B cell (primary cell): ENCODE results near the gene MFSD6. TPM values are rescaled to one million over a fixed set of nuclear protein-coding genes. Genes with fewer than 3 reads are reported as not detected.

Experiments
- ATAC-seq: fragments of 200-7000 bp; cut with Tn5 transposase; one replicate; pipeline ENCODE4 v1.10.0; 2021; ENCODE audit warnings: low read depth, mild to moderate bottlenecking, moderate number of reproducible peaks, moderate library complexity
- CTCF ChIA-PET: fragments of 350-600 bp; sonication (Branson Sonifier 250); formaldehyde crosslinking; loops from one replicate; lab custom pipeline; 2021; ENCODE audit warnings: antibody characterized with exemption, inconsistent platforms; lab: Charles Lee
- POLR2A ChIA-PET: fragments of 350-600 bp; sonication (Branson Sonifier 250); formaldehyde crosslinking; loops from one replicate; lab custom pipeline; 2021; ENCODE audit warnings: antibody characterized with exemption; lab: Charles Lee
- DNase-seq: peaks from one replicate; pipeline ENCODE4 v3.0.0; 2013
- H2AFZ ChIP-seq: 2 replicates; pipeline ENCODE4 v1.6.1; 2012; ENCODE audit warnings: mild to moderate bottlenecking, low read depth, low read length; ENCODE audit not compliant: insufficient read depth, poor library complexity, severe bottlenecking
- H3K27ac ChIP-seq, 2 donors: 1 replicate in 1 of 2; 2 replicates in 1 of 2; pipeline ENCODE4 v1.5.1; 2012 to 2013; ENCODE audit warnings: low read length in 2 of 2, mild to moderate bottlenecking in 2 of 2, moderate library complexity in 1 of 2
- H3K27me3 ChIP-seq, 4 experiments: fragments of 200-600 bp in 1 of 4; sonication (generic) in 1 of 4; replicated peaks in 1 of 4; 1 replicate in 2 of 4; 2 replicates in 2 of 4; pipeline versions ENCODE4 v1.6.1 to v1.7.0; 2013 to 2016; ENCODE audit warnings: low read length in 3 of 4, mild to moderate bottlenecking in 2 of 4, mixed read lengths in 1 of 4, moderate library complexity in 1 of 4; ENCODE audit not compliant: insufficient read depth in 4 of 4, control insufficient read depth in 3 of 4; ENCODE audit errors: control extremely low read depth in 1 of 4
- H3K36me3 ChIP-seq, 2 experiments: replicated peaks in 1 of 2; 1 replicate in 1 of 2; 2 replicates in 1 of 2; pipeline versions ENCODE4 v1.6.1 to v1.7.1; 2013; ENCODE audit warnings: low read length in 1 of 2; ENCODE audit not compliant: insufficient read depth in 2 of 2, control insufficient read depth in 1 of 2; ENCODE audit errors: control extremely low read depth in 1 of 2, extremely low read depth in 1 of 2
- H3K4me1 ChIP-seq, 2 donors: fragments of 200-600 bp in 1 of 2; sonication (generic) in 1 of 2; 1 replicate in 1 of 2; 2 replicates in 1 of 2; pipeline versions ENCODE4 v1.5.1 to v1.6.1; 2013 to 2017; ENCODE audit warnings: low read length in 2 of 2; ENCODE audit not compliant: control insufficient read depth in 2 of 2, insufficient read depth in 2 of 2
- H3K4me2 ChIP-seq: replicated peaks from 2 replicates; pipeline ENCODE3; 2012; ENCODE audit warnings: mild to moderate bottlenecking, low read depth, low read length; ENCODE audit not compliant: poor library complexity, severe bottlenecking
- H3K4me3 ChIP-seq, 5 experiments: fragments of 200-600 bp in 1 of 5; sonication (generic) in 1 of 5; 1 replicate in 3 of 5; 2 replicates in 2 of 5; pipeline versions ENCODE4 v1.5.1 to v1.7.0; 2011 to 2016; ENCODE audit warnings: low read length in 4 of 5, mild to moderate bottlenecking in 4 of 5, low read depth in 2 of 5, control low read depth in 1 of 5, moderate library complexity in 1 of 5; ENCODE audit not compliant: insufficient read depth in 1 of 5; ENCODE audit errors: control extremely low read depth in 1 of 5, extremely low read depth in 1 of 5
- H3K79me2 ChIP-seq: fragments of 200-600 bp; sonication (generic); one replicate; pipeline ENCODE4 v1.6.0; 2016; ENCODE audit warnings: low read length; ENCODE audit not compliant: control insufficient read depth, insufficient read depth
- H3K9ac ChIP-seq: fragments of 200-600 bp; sonication (generic); 2 replicates; pipeline ENCODE4 v1.6.1; 2017; ENCODE audit warnings: mild to moderate bottlenecking, low read length, moderate library complexity
- H3K9me3 ChIP-seq, 3 donors: one replicate each; pipeline versions ENCODE4 v1.6.1 to v1.7.1; 2013; ENCODE audit warnings: low read length in 2 of 3; ENCODE audit not compliant: control insufficient read depth in 2 of 3, insufficient read depth in 1 of 3; ENCODE audit errors: control extremely low read depth in 1 of 3
- H4K20me1 ChIP-seq: 2 replicates; pipeline ENCODE4 v1.6.0; 2012; ENCODE audit warnings: mild to moderate bottlenecking, low read length; ENCODE audit not compliant: insufficient read depth, control insufficient read depth, poor library complexity, severe bottlenecking
- H3K27ac Mint-ChIP-seq: one replicate; pipeline ENCODE4 v1.8.0; 2021; ENCODE audit warnings: mixed read lengths
- H3K27me3 Mint-ChIP-seq: one replicate; pipeline ENCODE4 v1.8.0; 2021; ENCODE audit warnings: mixed read lengths
- H3K4me1 Mint-ChIP-seq: one replicate; pipeline ENCODE4 v1.8.0; 2021; ENCODE audit warnings: mixed read lengths
- H3K4me3 Mint-ChIP-seq: one replicate; pipeline ENCODE4 v1.8.0; 2021; ENCODE audit warnings: mixed read lengths
- H3K9me3 Mint-ChIP-seq: one replicate; pipeline ENCODE4 v1.8.0; 2022; ENCODE audit warnings: mixed read lengths; ENCODE audit not compliant: insufficient read depth
- CTCF ChIP-seq: fragments of 200-600 bp; IDR thresholded peaks from one replicate; pipeline ENCODE4 v1.8.0; 2022; ENCODE audit warnings: antibody characterized with exemption, mild to moderate bottlenecking
- EZH2 ChIP-seq: IDR thresholded peaks from 2 replicates; pipeline ENCODE4 v1.6.1; 2012; ENCODE audit warnings: borderline replicate concordance, low read depth, mild to moderate bottlenecking, moderate library complexity, low read length; ENCODE audit not compliant: insufficient read depth, poor library complexity, severe bottlenecking
- WGBS: methylation state at CpG from one replicate; pipeline ENCODE4 v1.1.5; 2013; ENCODE audit warnings: missing lambda C conversion rate; ENCODE audit not compliant: insufficient coverage; 5-methylcytosine and 5-hydroxymethylcytosine counted together
- intact Hi-C: fragments of 100-400 bp; cut with micrococcal nuclease; formaldehyde crosslinking; loops from one replicate; pipeline ENCODE4 v1.10.0; 2022
- polyA plus RNA-seq: library from polyadenylated mRNA; depleted of rRNA; stranded (reverse); fragments of >200 nt; gene quantifications from 2 replicates; pipeline ENCODE4 v1.2.3, GENCODE V29; 2012
- total RNA-seq, 2 donors: library from RNA; stranded (reverse); fragments of 120-200 nt in 1 of 2; gene quantifications; 1 replicate in 1 of 2; 2 replicates in 1 of 2; pipeline versions ENCODE4 v1.2.3 to v1.2.4, GENCODE V29; 2013 to 2022

The MFSD6 gene
- total and polyA plus RNA-seq, 2 donors (not counting 1 experiment from before 2014, with no cell fraction given): 13.5 to 33.8 TPM

DNA sequence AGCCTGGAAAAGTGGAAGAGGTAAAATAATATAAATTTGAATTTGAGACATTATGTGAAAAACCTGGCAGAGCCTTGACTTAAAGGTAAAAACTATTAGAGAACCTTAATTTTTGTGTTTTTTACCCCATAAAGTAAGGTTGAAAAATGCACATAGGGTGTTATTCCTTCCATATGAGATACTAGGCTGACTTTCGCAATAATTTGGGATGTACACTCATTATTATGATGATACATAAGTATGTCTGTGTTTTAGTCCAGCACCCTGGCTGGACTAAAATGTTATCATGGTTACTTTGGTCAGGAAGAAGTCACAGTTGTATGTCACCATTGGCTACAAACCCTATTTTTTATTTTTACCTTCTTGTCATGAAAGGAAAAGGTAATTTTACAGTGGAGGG, 106.5 kb downstream of the MFSD6 start:
- Histone ChIP-seq H3K9me3 (no peaks in the 10 kb centered on the region), H3K79me2 (no peaks in the 10 kb centered on the region), H3K9ac (no peak overlapping the region), H3K4me2 (no peak overlapping the region), H3K4me3 (no peak overlapping the region), H3K27ac (no peak overlapping the region), H3K36me3 (peaks cover 2 to 11% of the 10 kb centered on the region in 2 experiments), H3K27me3 (no peaks in the 10 kb centered on the region), H4K20me1 (no peaks in the 10 kb centered on the region), H2AFZ (no peak overlapping the region), H3K4me1 (peaks cover 0 to 4% of the 10 kb centered on the region in 2 donors)
- Mint-ChIP-seq H3K27me3 (no peaks in the 10 kb centered on the region), H3K27ac (no peak overlapping the region), H3K4me1 (peaks cover 5% of the 10 kb centered on the region), H3K9me3 (no peaks in the 10 kb centered on the region), H3K4me3 (no peak overlapping the region)
- no peak for TF ChIP-seq CTCF
- no peak for TF ChIP-seq EZH2
- ATAC-seq: no peak
- DNase-seq: no peak
- POLR2A ChIA-PET: no interaction called here
- intact Hi-C loops: no loop called here
- CTCF ChIA-PET: interaction anchor here (0.8 kb wide), 1 partner anchor 16 kb away, joined by 3 read pairs; no protein-coding TSS in a partner anchor
- WGBS: no CpG with 5 or more reads among the region's 1 CpG

GRCh38 chr2:190515687-190516086, 107.5 kb downstream of the MFSD6 start:
- no peaks in the 10 kb centered on the region for H3K9me3 ChIP-seq
- no CpG with 5 or more reads among the region's 1 CpG for WGBS
- H3K27ac ChIP-seq: no peak overlapping the region
- Mint-ChIP-seq H3K4me3 (no peak overlapping the region), H3K4me1 (peaks cover 5% of the 10 kb centered on the region), H3K27me3 (no peaks in the 10 kb centered on the region), H3K9me3 (no peaks in the 10 kb centered on the region), H3K27ac (no peak overlapping the region)
- H3K4me3 ChIP-seq: no peak overlapping the region
- peaks cover 2 to 11% of the 10 kb centered on the region in 2 experiments for H3K36me3 ChIP-seq
- CTCF ChIA-PET: no interaction called here
- intact Hi-C loops: no loop called here
- DNase-seq (no peak), ATAC-seq (no peak)
- H2AFZ ChIP-seq: no peak overlapping the region
- POLR2A ChIA-PET: no interaction called here
- H4K20me1 ChIP-seq: no peaks in the 10 kb centered on the region
- H3K4me1 ChIP-seq: peaks cover 0 to 4% of the 10 kb centered on the region in 2 donors
- H3K9ac ChIP-seq: peak overlapping the region; percentile 10
- H3K79me2 ChIP-seq: no peaks in the 10 kb centered on the region
- no peak overlapping the region for H3K4me2 ChIP-seq
- TF ChIP-seq EZH2 (no peak), CTCF (no peak)
- H3K27me3 ChIP-seq: no peaks in the 10 kb centered on the region
